Naive thymus-derived CD4-positive, alpha-beta T cell (primary cell): ENCODE data around the gene MAP3K14. TPM values are rescaled to one million over a fixed set of nuclear protein-coding genes. Genes with fewer than 3 reads are reported as not detected.

ENCODE experiments used
- ATAC-seq: fragments of 150-1000 bp; cut with Tn5 transposase; 2 replicates; pipeline ENCODE4 v1.10.0; 2021; ENCODE audit warnings: mild to moderate bottlenecking, moderate library complexity
- CTCF ChIA-PET: fragments of 350-600 bp; sonication (Branson Sonifier 250); formaldehyde crosslinking; loops from one replicate; lab custom pipeline; 2021; ENCODE audit warnings: antibody characterized with exemption; lab: Charles Lee
- POLR2A ChIA-PET: fragments of 350-600 bp; sonication (Branson Sonifier 250); formaldehyde crosslinking; loops from one replicate; lab custom pipeline; 2021; ENCODE audit warnings: antibody characterized with exemption, inconsistent platforms; lab: Charles Lee
- DNase-seq, 9 donors: peaks; one replicate each; pipeline versions ENCODE4 v3.0.0 to v3.0.0-alpha.2; 2020 to 2022; ENCODE audit warnings: mixed read lengths in 1 of 9
- H3K27ac ChIP-seq: one replicate; pipeline ENCODE4 v1.7.0; 2013; ENCODE audit warnings: mild to moderate bottlenecking, low read depth, low read length, moderate library complexity
- H3K27me3 ChIP-seq, 2 donors: one replicate each; pipeline ENCODE4 v1.7.0; 2013; ENCODE audit warnings: low read length in 2 of 2, mild to moderate bottlenecking in 2 of 2, moderate library complexity in 2 of 2; ENCODE audit not compliant: control insufficient read depth in 2 of 2, insufficient read depth in 2 of 2
- H3K36me3 ChIP-seq, 3 experiments: 1 replicate in 2 of 3; 2 replicates in 1 of 3; pipeline ENCODE4 v1.7.0; 2013; ENCODE audit warnings: low read length in 3 of 3, mild to moderate bottlenecking in 3 of 3, moderate library complexity in 1 of 3; ENCODE audit not compliant: insufficient read depth in 3 of 3, control insufficient read depth in 2 of 3
- H3K4me1 ChIP-seq, 2 donors: one replicate each; pipeline ENCODE4 v1.7.0; 2013; ENCODE audit warnings: low read length in 2 of 2, mild to moderate bottlenecking in 2 of 2, moderate library complexity in 1 of 2; ENCODE audit not compliant: control insufficient read depth in 2 of 2, insufficient read depth in 2 of 2
- H3K4me3 ChIP-seq: 2 replicates; pipeline ENCODE4 v1.7.0; 2013; ENCODE audit warnings: mild to moderate bottlenecking, low read length
- H3K9me3 ChIP-seq, 3 experiments: 1 replicate in 2 of 3; 2 replicates in 1 of 3; pipeline ENCODE4 v1.7.0; 2013; ENCODE audit warnings: low read length in 3 of 3; ENCODE audit not compliant: control insufficient read depth in 2 of 3
- H3K27ac Mint-ChIP-seq, 9 donors: one replicate each; pipeline ENCODE4 v1.8.0; 2020 to 2022; ENCODE audit warnings: mixed read lengths in 9 of 9, mild to moderate bottlenecking in 8 of 9, moderate library complexity in 5 of 9, inconsistent platforms in 2 of 9
- H3K27me3 Mint-ChIP-seq, 5 donors: one replicate each; pipeline ENCODE4 v1.8.0; 2021 to 2022; ENCODE audit warnings: mixed read lengths in 5 of 5, mild to moderate bottlenecking in 1 of 5
- H3K36me3 Mint-ChIP-seq, 5 donors: one replicate each; pipeline ENCODE4 v1.8.0; 2020 to 2022; ENCODE audit warnings: mixed read lengths in 5 of 5, mild to moderate bottlenecking in 3 of 5, inconsistent platforms in 1 of 5
- H3K4me1 Mint-ChIP-seq, 7 donors: one replicate each; pipeline ENCODE4 v1.8.0; 2020 to 2022; ENCODE audit warnings: mixed read lengths in 7 of 7, mild to moderate bottlenecking in 3 of 7, inconsistent platforms in 1 of 7
- H3K4me3 Mint-ChIP-seq, 10 donors: one replicate each; pipeline ENCODE4 v1.8.0; 2020 to 2022; ENCODE audit warnings: mild to moderate bottlenecking in 10 of 10, mixed read lengths in 10 of 10, moderate library complexity in 6 of 10, inconsistent platforms in 2 of 10
- H3K9me3 Mint-ChIP-seq, 11 donors: one replicate each; pipeline ENCODE4 v1.8.0; 2020 to 2022; ENCODE audit warnings: mixed read lengths in 11 of 11, mild to moderate bottlenecking in 4 of 11, inconsistent platforms in 1 of 11, moderate library complexity in 1 of 11
- intact Hi-C, 2 donors: fragments of 100-400 bp; cut with micrococcal nuclease; formaldehyde crosslinking; loops; one replicate each; pipeline ENCODE4 v1.15.1; 2023
- polyA plus RNA-seq, 2 donors: library from polyadenylated mRNA; unstranded; fragments of 300-500 nt; fragmentation: Illumina TruSeq; gene quantifications; one replicate each; pipeline ENCODE4 v1.2.3, GENCODE V29; 2021
- total RNA-seq, 6 experiments: library from RNA in 5 of 6; stranded (reverse) in 5 of 6; gene quantifications; 1 replicate in 5 of 6; 2 replicates in 1 of 6; pipeline ENCODE4 v1.2.3 and lab custom pipeline; 2021 to 2026

Gene MAP3K14
- total and polyA plus RNA-seq, 7 experiments from 2014 or later = 2.4 to 39.8 (median 31.5) TPM

DNA sequence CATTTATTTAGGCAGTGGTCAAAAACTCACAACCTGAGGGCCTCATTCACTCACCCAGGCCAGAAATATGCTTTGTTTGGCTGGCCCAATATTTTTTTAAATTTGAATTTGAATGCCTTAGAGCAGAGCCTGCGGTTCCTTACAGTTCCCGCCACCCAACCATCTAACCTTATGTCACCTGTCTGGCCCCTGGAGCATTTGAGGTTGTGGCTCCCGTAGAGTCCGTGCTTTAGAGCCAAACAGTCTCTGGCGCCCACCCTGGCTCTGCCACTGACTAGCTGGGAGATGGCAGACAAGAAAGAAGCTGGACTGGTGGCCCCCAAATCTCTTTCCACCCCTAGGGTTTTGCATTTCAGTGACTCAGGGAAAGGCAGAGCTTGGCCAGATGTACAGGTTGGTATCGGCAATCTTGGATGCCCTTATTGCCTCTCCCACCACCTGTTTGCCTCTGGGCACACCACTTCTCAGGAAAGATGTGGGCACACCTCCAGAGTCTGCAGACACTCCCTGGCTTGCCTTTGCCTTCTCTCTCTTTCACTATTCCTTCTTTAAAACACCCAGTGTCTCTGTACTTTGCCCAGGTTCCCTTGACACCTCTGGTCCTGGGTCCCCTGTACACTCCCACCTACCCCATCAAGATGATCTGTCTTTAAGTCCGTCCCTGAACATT, 1.9 kb upstream of the MAP3K14 start:
- Histone ChIP-seq H3K4me3 (no peak overlapping the region), H3K4me1 (peaks cover 34 to 44% of the 10 kb centered on the region in 2 donors), H3K27ac (peak overlapping the region; percentile 70), H3K27me3 (no peaks in the 10 kb centered on the region), H3K36me3 (no peaks in the 10 kb centered on the region), H3K9me3 (no peaks in the 10 kb centered on the region)
- ATAC-seq (no peak), DNase-seq (no peak)
- CTCF ChIA-PET = interaction anchor here (0.7 to 1.3 kb wide), 5 partner anchors 10 to 183 kb away, joined by 3 read pairs; partner anchors contain the start of gene ACBD4
- peaks cover 49 to 74% (median 68%) of the 10 kb centered on the region in 7 donors for H3K4me1 Mint-ChIP-seq
- H3K27ac Mint-ChIP-seq = peak overlapping the region; percentile 21 to 98 (median 95)
- peaks cover 0 to 17% (median 0%) of the 10 kb centered on the region in 5 donors for H3K36me3 Mint-ChIP-seq
- peak overlapping the region; percentile 27 to 85 (median 62) for H3K4me3 Mint-ChIP-seq
- H3K27me3 Mint-ChIP-seq = peaks cover 0 to 4% (median 0%) of the 10 kb centered on the region in 5 donors
- intact Hi-C loops = loop anchor here (5.0 to 10.0 kb wide), 7 partner anchors 56 to 1104 kb away; partner anchors contain the start of genes KANSL1 (in 2 of the 2), DCAKD (in 1 of the 2), HEXIM1 (in 1 of the 2) and SPATA32 (in 1 of the 2)
- POLR2A ChIA-PET = interaction anchor here (0.7 to 5.1 kb wide), 8 partner anchors 13 to 169 kb away, joined by 3 to 44 read pairs (median 6); partner anchors contain the start of genes FMNL1 and HEXIM1
- peaks cover 0 to 4% (median 0%) of the 10 kb centered on the region in 11 donors for H3K9me3 Mint-ChIP-seq

GRCh38 chr17:45317111-45317928, 500 bp upstream of the MAP3K14 start:
- CTCF ChIA-PET = interaction anchor here (0.5 to 8.4 kb wide), 16 partner anchors 9 to 1439 kb away, joined by 3 to 74 read pairs (median 4); no protein-coding TSS in a partner anchor
- H3K27me3 Mint-ChIP-seq = peaks cover 0 to 4% (median 0%) of the 10 kb centered on the region in 5 donors
- H3K9me3 ChIP-seq = no peaks in the 10 kb centered on the region
- POLR2A ChIA-PET = interaction anchor here (0.6 to 5.1 kb wide), 32 partner anchors 9 to 256 kb away, joined by 3 to 44 read pairs (median 5); partner anchors contain the start of genes FMNL1, HEXIM1, HEXIM2 and NMT1
- H3K36me3 Mint-ChIP-seq = peaks cover 0 to 21% (median 0%) of the 10 kb centered on the region in 5 donors
- no peaks in the 10 kb centered on the region for H3K27me3 ChIP-seq
- H3K4me3 Mint-ChIP-seq = peak overlapping the region; percentile 81 to 97 (median 92)
- peak; percentile 92 for ATAC-seq
- peaks cover 60 to 88% (median 82%) of the 10 kb centered on the region in 7 donors for H3K4me1 Mint-ChIP-seq
- peak overlapping the region; percentile 80 for H3K4me3 ChIP-seq
- no peaks in the 10 kb centered on the region for H3K36me3 ChIP-seq
- intact Hi-C loops = loop anchor here (1.0 to 10.0 kb wide), 22 partner anchors 10 to 1103 kb away; partner anchors contain the start of genes HEXIM1 (in 2 of the 2), HEXIM2 (in 2 of the 2), KANSL1 (in 2 of the 2) and ACBD4 (in 1 of the 2)
- peak; percentile 97 to 100 (median 100) for DNase-seq
- peak overlapping the region; percentile 90 to 98 (median 95) for H3K27ac Mint-ChIP-seq
- peaks cover 0 to 4% (median 0%) of the 10 kb centered on the region in 11 donors for H3K9me3 Mint-ChIP-seq
- H3K4me1 ChIP-seq = peaks cover 47 to 57% of the 10 kb centered on the region in 2 donors
- peak overlapping the region; percentile 93 for H3K27ac ChIP-seq

DNA sequence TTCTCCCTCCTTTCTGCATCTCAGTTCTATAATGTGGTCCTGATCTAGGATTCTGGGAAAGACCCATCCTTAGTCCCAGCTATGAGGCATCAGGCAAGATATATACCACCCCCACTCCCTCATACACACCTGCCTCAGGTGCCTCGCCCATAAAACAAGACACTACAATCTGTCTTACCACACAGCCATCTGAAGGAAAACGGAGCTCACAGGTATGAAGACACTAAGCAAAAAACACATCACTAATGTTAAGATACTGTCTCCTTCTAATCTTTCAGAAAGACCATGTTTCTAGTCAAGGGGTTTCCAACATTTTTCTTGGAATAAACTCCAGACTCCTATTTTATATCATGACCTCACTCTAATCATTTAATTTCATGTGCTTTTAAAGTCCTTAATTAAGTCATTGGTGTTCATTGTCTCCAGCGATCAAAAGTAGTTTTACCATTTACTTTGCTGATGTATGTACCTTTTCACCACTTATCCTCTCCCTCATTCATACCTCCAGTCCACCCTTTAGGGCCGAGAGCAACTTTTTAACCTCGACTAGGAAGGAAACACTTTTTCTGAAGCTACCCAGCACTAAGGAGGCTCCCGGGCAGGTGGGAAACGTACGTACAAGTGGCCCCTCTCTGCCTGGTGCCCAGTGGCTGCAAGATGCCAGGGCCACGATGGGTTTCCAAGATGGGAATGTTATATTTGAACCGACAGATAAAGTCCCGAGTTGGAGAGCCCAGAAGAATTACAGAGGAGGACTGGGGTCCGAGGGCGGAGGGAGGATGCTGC, 979 bp downstream of the MAP3K14 start:
- Mint-ChIP-seq H3K27ac (peak overlapping the region; percentile 43 to 99 (median 93)), H3K36me3 (peaks cover 0 to 31% (median under 1%) of the 10 kb centered on the region in 5 donors), H3K4me1 (peaks cover 62 to 89% (median 80%) of the 10 kb centered on the region in 7 donors), H3K9me3 (peaks cover 0 to 4% (median 0%) of the 10 kb centered on the region in 11 donors), H3K4me3 (peak overlapping the region; percentile 81 to 97 (median 88)), H3K27me3 (peaks cover 0 to 4% (median 0%) of the 10 kb centered on the region in 5 donors)
- DNase-seq (peak in 4 of 9 donors; percentile 16 to 32 (median 30)), ATAC-seq (no peak)
- H3K27ac ChIP-seq = peak overlapping the region; percentile 93
- peak overlapping the region; percentile 67 for H3K4me3 ChIP-seq
- no peaks in the 10 kb centered on the region for H3K27me3 ChIP-seq
- no peaks in the 10 kb centered on the region for H3K9me3 ChIP-seq
- ChIA-PET POLR2A (interaction anchor here (0.5 to 5.1 kb wide), 22 partner anchors 8 to 166 kb away, joined by 3 to 44 read pairs (median 5); partner anchors contain the start of genes FMNL1 and HEXIM1), CTCF (interaction anchor here (0.6 to 8.4 kb wide), 6 partner anchors 35 to 96 kb away, joined by 3 to 74 read pairs (median 8); no protein-coding TSS in a partner anchor)
- peaks cover 52 to 60% of the 10 kb centered on the region in 2 donors for H3K4me1 ChIP-seq
- intact Hi-C loops = loop anchor here (2.0 to 10.0 kb wide), 11 partner anchors 54 to 1101 kb away; partner anchors contain the start of genes KANSL1 (in 2 of the 2), ACBD4 (in 1 of the 2), DCAKD (in 1 of the 2) and HEXIM1 (in 1 of the 2)
- peaks cover 0 to 5% (median 0%) of the 10 kb centered on the region in 3 experiments for H3K36me3 ChIP-seq

DNA sequence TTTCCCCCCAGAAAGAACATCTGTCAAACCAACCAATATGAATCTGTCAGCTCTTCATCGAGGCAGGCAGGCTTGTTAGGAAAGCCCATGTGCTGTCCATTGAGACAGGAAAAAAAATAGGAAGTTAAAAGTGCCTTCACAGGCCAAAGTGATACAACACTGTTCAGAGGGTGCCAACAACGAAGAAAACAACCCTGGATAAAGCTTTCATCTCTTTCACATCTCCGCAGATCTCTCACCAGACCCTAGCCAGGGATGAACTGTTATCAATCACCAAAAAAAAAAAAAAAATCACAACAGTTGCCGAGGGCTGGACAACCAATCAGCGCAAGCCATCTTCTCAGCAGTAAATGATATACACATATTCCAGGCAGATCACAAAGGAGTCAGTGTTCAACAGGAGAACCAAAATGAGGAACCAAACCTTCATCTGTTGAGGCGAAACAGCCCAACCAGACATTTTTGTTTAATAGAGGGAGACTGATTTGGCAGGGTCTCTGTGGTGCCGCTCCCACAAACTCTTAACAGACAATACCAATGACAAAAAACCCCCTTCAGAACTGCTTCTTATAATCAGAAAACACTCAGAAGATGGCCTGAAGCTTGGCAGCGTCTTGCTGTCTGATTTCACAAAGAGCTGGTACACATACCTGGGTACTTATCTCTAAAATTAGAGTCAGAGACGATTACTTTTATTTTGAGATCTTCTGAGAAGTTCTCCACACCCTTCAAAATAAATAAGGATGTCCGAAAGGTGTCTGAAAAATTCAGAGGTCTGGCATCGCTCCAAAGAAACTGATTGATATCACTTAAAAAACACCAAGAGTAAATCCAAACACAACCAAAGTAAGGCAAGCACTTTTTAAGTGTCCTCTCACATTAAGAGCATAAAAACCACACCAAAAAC, 1.8 kb downstream of the MAP3K14 start:
- H3K27ac ChIP-seq = peak overlapping the region; percentile 93
- H3K4me1 ChIP-seq = peaks cover 53 to 59% of the 10 kb centered on the region in 2 donors
- ATAC-seq (no peak), DNase-seq (peak in 1 of 9 donors; percentile 16)
- Mint-ChIP-seq H3K27me3 (peaks cover 0 to 4% (median 0%) of the 10 kb centered on the region in 5 donors), H3K4me1 (peaks cover 64 to 88% (median 81%) of the 10 kb centered on the region in 7 donors), H3K27ac (peak overlapping the region; percentile 87 to 99 (median 94)), H3K4me3 (peak overlapping the region; percentile 81 to 97 (median 88)), H3K9me3 (peaks cover 0 to 4% (median 0%) of the 10 kb centered on the region in 11 donors), H3K36me3 (peaks cover 0 to 39% (median 6%) of the 10 kb centered on the region in 5 donors)
- H3K9me3 ChIP-seq = no peaks in the 10 kb centered on the region
- CTCF ChIA-PET = interaction anchor here (1.0 to 8.4 kb wide), 3 partner anchors 37 to 95 kb away, joined by 3 to 74 read pairs (median 13); no protein-coding TSS in a partner anchor
- H3K4me3 ChIP-seq = peak overlapping the region; percentile 67
- no peaks in the 10 kb centered on the region for H3K27me3 ChIP-seq
- H3K36me3 ChIP-seq = peaks cover 0 to 10% (median 0%) of the 10 kb centered on the region in 3 experiments
- intact Hi-C loops = loop anchor here (5.0 to 10.0 kb wide), 7 partner anchors 53 to 1100 kb away; partner anchors contain the start of genes KANSL1 (in 2 of the 2), DCAKD (in 1 of the 2), HEXIM1 (in 1 of the 2) and SPATA32 (in 1 of the 2)
- POLR2A ChIA-PET = interaction anchor here (0.5 to 5.1 kb wide), 16 partner anchors 11 to 166 kb away, joined by 3 to 44 read pairs (median 8); partner anchors contain the start of genes FMNL1 and HEXIM1
